WTC11 (cell line): ENCODE measurements around the gene VWA8. TPM values are rescaled to one million over a fixed set of nuclear protein-coding genes. Genes with fewer than 3 reads are reported as not detected.

ENCODE experiments used
- ATAC-seq: fragments of 200-7000 bp; cut with Tn5 transposase; 2 replicates; pipeline ENCODE4 v1.10.0; 2021; ENCODE audit warnings: mild to moderate bottlenecking, moderate library complexity
- CTCF ChIA-PET: fragments of 300-600 bp; sonication (Branson Sonifier 250); formaldehyde crosslinking; loops from one replicate; lab custom pipeline; 2021; ENCODE audit warnings: antibody characterized with exemption; lab: Charles Lee
- POLR2A ChIA-PET: fragments of 350-600 bp; sonication (Branson Sonifier 250); formaldehyde crosslinking; loops from one replicate; lab custom pipeline; 2021; ENCODE audit warnings: antibody characterized with exemption; lab: Charles Lee
- DNase-seq: peaks from one replicate; pipeline ENCODE4 v3.0.0; 2021; ENCODE audit warnings: low spot score
- H3K27ac Mint-ChIP-seq: 2 replicates; pipeline ENCODE4 v1.8.0; 2021; ENCODE audit warnings: mixed read lengths
- H3K27me3 Mint-ChIP-seq: 2 replicates; pipeline ENCODE4 v1.8.0; 2021; ENCODE audit warnings: low read depth, mild to moderate bottlenecking, moderate library complexity, mixed read lengths
- H3K36me3 Mint-ChIP-seq: 2 replicates; pipeline ENCODE4 v1.8.0; 2021; ENCODE audit warnings: mixed read lengths
- H3K4me1 Mint-ChIP-seq: 2 replicates; pipeline ENCODE4 v1.8.0; 2022; ENCODE audit warnings: mixed read lengths
- H3K4me3 Mint-ChIP-seq: 2 replicates; pipeline ENCODE4 v1.8.0; 2021; ENCODE audit warnings: mild to moderate bottlenecking, moderate library complexity, mixed read lengths
- H3K9me3 Mint-ChIP-seq: 2 replicates; pipeline ENCODE4 v1.8.0; 2021; ENCODE audit warnings: mixed read lengths
- CREB1 ChIP-seq: sonication (generic); formaldehyde crosslinking; IDR thresholded peaks from 2 replicates; pipeline ENCODE4 v1.8.0; 2023; ENCODE audit warnings: mild to moderate bottlenecking, missing genetic modification reagents
- ETV6 ChIP-seq: sonication (generic); formaldehyde crosslinking; IDR thresholded peaks from 2 replicates; pipeline ENCODE4 v1.8.1; 2022; ENCODE audit warnings: mild to moderate bottlenecking, missing genetic modification reagents
- FOXP1 ChIP-seq: sonication (generic); formaldehyde crosslinking; IDR thresholded peaks from 2 replicates; pipeline ENCODE4 v1.8.0; 2022; ENCODE audit warnings: missing genetic modification reagents, mild to moderate bottlenecking, moderate library complexity, borderline replicate concordance
- NFATC4 ChIP-seq: fragments of 250-450 bp; sonication (Bioruptor Pico); IDR thresholded peaks from 2 replicates; pipeline ENCODE4 v1.9.0; 2021; ENCODE audit warnings: mild to moderate bottlenecking
- NFE2L1 ChIP-seq: sonication (generic); formaldehyde crosslinking; IDR thresholded peaks from 2 replicates; pipeline ENCODE4 v1.8.1; 2023; ENCODE audit warnings: missing genetic modification reagents
- NFYB ChIP-seq: sonication (generic); formaldehyde crosslinking; conservative IDR thresholded peaks from 2 replicates; pipeline ENCODE4 v1.8.0; 2022; ENCODE audit warnings: low read depth, missing genetic modification reagents
- RELA ChIP-seq: sonication (generic); formaldehyde crosslinking; IDR thresholded peaks from 2 replicates; pipeline ENCODE4 v1.8.1; 2022; ENCODE audit warnings: missing genetic modification reagents, mild to moderate bottlenecking, borderline replicate concordance
- RORB ChIP-seq: fragments of 250-450 bp; sonication (Bioruptor Pico); IDR thresholded peaks from 2 replicates; pipeline ENCODE4 v1.9.0; 2021; ENCODE audit warnings: mild to moderate bottlenecking
- SP1 ChIP-seq: sonication (generic); formaldehyde crosslinking; conservative IDR thresholded peaks from 2 replicates; pipeline ENCODE4 v1.8.1; 2022; ENCODE audit warnings: missing genetic modification reagents
- TCF7 ChIP-seq: sonication (generic); formaldehyde crosslinking; IDR thresholded peaks from 2 replicates; pipeline ENCODE4 v1.8.0; 2022; ENCODE audit warnings: mild to moderate bottlenecking, low read depth, missing genetic modification reagents, moderate library complexity
- TP53 ChIP-seq: sonication (generic); formaldehyde crosslinking; IDR thresholded peaks from 2 replicates; pipeline ENCODE4 v1.8.1; 2023; ENCODE audit warnings: mild to moderate bottlenecking, missing genetic modification reagents
- ZNF263 ChIP-seq: sonication (generic); formaldehyde crosslinking; IDR thresholded peaks from 2 replicates; pipeline ENCODE4 v1.8.1; 2022; ENCODE audit warnings: low read depth, mild to moderate bottlenecking, moderate library complexity, missing genetic modification reagents
- ZNF671 ChIP-seq: fragments of 250-450 bp; sonication (Bioruptor Pico); IDR thresholded peaks from 2 replicates; pipeline ENCODE4 v1.8.0; 2021; ENCODE audit warnings: mild to moderate bottlenecking
- total RNA-seq: library from RNA; stranded (reverse); gene quantifications from 3 replicates; pipeline ENCODE4 v1.2.3, GENCODE V29; 2021
- TF ChIP-seq, protein P1 (sequence below): sonication (generic); formaldehyde crosslinking; IDR thresholded peaks from 2 replicates; pipeline ENCODE4 v1.8.0; 2022; ENCODE audit warnings: mild to moderate bottlenecking, missing genetic modification reagents
- TF ChIP-seq, protein P2 (sequence below): sonication (generic); formaldehyde crosslinking; IDR thresholded peaks from 2 replicates; pipeline ENCODE4 v1.8.1; 2023; ENCODE audit warnings: mild to moderate bottlenecking, missing genetic modification reagents
- TF ChIP-seq, protein P3 (sequence below): fragments of 200-600 bp; IDR thresholded peaks from 2 replicates; pipeline ENCODE4 v1.8.0; 2022; ENCODE audit warnings: antibody characterized with exemption
- TF ChIP-seq, protein P4 (sequence below): fragments of 250-450 bp; sonication (Bioruptor Pico); IDR thresholded peaks from 2 replicates; pipeline ENCODE4 v2.1.2; 2022; ENCODE audit warnings: mild to moderate bottlenecking, moderate library complexity
- TF ChIP-seq, protein P5 (sequence below): sonication (generic); formaldehyde crosslinking; IDR thresholded peaks from 2 replicates; pipeline ENCODE4 v1.8.1; 2023; ENCODE audit warnings: mild to moderate bottlenecking, missing genetic modification reagents, borderline replicate concordance
- TF ChIP-seq, protein P6 (sequence below): sonication (generic); formaldehyde crosslinking; IDR thresholded peaks from 2 replicates; pipeline ENCODE4 v1.8.1; 2022; ENCODE audit warnings: low read depth, missing genetic modification reagents, borderline replicate concordance

VWA8 gene
- total RNA-seq, 1 experiment from 2014 or later: 19.9 TPM

DNA sequence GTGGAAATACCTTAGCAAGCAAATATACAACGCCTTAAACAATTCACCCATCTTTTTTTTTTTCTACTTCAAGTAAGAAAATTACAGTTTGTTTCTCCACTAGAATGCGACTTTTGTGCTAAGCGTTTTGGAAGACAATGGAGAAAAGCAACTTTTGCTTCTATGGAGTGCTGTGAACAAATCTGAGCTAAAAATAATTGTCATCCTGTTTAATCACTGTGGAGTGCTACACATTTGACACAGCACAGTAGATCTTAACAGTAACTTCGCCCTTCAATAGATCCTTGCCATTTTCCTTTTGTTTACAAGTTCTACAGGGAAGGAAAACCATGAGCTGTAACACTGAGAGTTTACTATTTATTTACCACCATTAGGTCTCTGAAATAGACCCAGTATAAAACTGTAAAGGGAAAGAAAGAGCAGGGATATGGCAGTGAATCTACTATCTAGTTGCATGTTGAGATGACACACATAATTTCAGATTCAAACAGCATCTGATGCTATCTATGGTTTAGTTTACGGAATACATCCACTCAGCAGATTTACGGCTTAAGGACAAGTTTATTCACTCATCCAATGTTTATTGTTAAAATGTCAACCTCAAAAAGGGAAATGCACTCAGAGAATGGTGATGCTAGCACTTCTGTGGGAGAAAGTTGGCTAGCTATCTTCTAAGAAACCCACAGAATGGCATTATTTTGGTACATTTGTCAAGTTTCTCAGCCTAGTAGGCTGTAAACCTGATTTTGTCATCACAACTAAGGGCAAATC, 175.3 kb downstream of the VWA8 start:
- no peak for DNase-seq
- Mint-ChIP-seq H3K4me1 (no peaks in the 10 kb centered on the region), H3K9me3 (no peaks in the 10 kb centered on the region), H3K36me3 (no peaks in the 10 kb centered on the region)
- ChIA-PET CTCF (interaction anchor here (0.5 kb wide), 1 partner anchor 712 kb away, joined by 3 read pairs; no protein-coding TSS in a partner anchor), POLR2A (no interaction called here)
- TF ChIP-seq ETV6 (CRISPR knock-in tag) (no peak), RORB (CRISPR knock-in tag) (no peak), RELA (CRISPR knock-in tag) (no peak), NFYB (CRISPR knock-in tag) (no peak), NFATC4 (no peak), SP1 (CRISPR knock-in tag) (no peak), FOXP1 (CRISPR knock-in tag) (no peak), CREB1 (CRISPR knock-in tag) (no peak), NFE2L1 (CRISPR knock-in tag) (no peak), TCF7 (CRISPR knock-in tag) (no peak), ZNF263 (no peak), TP53 (no peak), ZNF671 (CRISPR knock-in tag) (no peak)
- TF ChIP-seq, protein P1, sequence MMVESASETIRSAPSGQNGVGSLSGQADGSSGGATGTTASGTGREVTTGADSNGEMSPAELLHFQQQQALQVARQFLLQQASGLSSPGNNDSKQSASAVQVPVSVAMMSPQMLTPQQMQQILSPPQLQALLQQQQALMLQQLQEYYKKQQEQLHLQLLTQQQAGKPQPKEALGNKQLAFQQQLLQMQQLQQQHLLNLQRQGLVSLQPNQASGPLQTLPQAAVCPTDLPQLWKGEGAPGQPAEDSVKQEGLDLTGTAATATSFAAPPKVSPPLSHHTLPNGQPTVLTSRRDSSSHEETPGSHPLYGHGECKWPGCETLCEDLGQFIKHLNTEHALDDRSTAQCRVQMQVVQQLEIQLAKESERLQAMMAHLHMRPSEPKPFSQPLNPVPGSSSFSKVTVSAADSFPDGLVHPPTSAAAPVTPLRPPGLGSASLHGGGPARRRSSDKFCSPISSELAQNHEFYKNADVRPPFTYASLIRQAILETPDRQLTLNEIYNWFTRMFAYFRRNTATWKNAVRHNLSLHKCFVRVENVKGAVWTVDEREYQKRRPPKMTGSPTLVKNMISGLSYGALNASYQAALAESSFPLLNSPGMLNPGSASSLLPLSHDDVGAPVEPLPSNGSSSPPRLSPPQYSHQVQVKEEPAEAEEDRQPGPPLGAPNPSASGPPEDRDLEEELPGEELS: no peak
- TF ChIP-seq, protein P2, sequence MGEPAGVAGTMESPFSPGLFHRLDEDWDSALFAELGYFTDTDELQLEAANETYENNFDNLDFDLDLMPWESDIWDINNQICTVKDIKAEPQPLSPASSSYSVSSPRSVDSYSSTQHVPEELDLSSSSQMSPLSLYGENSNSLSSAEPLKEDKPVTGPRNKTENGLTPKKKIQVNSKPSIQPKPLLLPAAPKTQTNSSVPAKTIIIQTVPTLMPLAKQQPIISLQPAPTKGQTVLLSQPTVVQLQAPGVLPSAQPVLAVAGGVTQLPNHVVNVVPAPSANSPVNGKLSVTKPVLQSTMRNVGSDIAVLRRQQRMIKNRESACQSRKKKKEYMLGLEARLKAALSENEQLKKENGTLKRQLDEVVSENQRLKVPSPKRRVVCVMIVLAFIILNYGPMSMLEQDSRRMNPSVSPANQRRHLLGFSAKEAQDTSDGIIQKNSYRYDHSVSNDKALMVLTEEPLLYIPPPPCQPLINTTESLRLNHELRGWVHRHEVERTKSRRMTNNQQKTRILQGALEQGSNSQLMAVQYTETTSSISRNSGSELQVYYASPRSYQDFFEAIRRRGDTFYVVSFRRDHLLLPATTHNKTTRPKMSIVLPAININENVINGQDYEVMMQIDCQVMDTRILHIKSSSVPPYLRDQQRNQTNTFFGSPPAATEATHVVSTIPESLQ: no peak
- TF ChIP-seq, protein P3, sequence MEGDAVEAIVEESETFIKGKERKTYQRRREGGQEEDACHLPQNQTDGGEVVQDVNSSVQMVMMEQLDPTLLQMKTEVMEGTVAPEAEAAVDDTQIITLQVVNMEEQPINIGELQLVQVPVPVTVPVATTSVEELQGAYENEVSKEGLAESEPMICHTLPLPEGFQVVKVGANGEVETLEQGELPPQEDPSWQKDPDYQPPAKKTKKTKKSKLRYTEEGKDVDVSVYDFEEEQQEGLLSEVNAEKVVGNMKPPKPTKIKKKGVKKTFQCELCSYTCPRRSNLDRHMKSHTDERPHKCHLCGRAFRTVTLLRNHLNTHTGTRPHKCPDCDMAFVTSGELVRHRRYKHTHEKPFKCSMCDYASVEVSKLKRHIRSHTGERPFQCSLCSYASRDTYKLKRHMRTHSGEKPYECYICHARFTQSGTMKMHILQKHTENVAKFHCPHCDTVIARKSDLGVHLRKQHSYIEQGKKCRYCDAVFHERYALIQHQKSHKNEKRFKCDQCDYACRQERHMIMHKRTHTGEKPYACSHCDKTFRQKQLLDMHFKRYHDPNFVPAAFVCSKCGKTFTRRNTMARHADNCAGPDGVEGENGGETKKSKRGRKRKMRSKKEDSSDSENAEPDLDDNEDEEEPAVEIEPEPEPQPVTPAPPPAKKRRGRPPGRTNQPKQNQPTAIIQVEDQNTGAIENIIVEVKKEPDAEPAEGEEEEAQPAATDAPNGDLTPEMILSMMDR: no peak
- TF ChIP-seq, protein P4, sequence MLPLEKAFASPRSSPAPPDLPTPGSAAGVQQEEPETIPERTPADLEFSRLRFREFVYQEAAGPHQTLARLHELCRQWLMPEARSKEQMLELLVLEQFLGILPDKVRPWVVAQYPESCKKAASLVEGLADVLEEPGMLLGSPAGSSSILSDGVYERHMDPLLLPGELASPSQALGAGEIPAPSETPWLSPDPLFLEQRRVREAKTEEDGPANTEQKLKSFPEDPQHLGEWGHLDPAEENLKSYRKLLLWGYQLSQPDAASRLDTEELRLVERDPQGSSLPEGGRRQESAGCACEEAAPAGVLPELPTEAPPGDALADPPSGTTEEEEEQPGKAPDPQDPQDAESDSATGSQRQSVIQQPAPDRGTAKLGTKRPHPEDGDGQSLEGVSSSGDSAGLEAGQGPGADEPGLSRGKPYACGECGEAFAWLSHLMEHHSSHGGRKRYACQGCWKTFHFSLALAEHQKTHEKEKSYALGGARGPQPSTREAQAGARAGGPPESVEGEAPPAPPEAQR (CRISPR knock-in tag): no peak
- TF ChIP-seq, protein P5, sequence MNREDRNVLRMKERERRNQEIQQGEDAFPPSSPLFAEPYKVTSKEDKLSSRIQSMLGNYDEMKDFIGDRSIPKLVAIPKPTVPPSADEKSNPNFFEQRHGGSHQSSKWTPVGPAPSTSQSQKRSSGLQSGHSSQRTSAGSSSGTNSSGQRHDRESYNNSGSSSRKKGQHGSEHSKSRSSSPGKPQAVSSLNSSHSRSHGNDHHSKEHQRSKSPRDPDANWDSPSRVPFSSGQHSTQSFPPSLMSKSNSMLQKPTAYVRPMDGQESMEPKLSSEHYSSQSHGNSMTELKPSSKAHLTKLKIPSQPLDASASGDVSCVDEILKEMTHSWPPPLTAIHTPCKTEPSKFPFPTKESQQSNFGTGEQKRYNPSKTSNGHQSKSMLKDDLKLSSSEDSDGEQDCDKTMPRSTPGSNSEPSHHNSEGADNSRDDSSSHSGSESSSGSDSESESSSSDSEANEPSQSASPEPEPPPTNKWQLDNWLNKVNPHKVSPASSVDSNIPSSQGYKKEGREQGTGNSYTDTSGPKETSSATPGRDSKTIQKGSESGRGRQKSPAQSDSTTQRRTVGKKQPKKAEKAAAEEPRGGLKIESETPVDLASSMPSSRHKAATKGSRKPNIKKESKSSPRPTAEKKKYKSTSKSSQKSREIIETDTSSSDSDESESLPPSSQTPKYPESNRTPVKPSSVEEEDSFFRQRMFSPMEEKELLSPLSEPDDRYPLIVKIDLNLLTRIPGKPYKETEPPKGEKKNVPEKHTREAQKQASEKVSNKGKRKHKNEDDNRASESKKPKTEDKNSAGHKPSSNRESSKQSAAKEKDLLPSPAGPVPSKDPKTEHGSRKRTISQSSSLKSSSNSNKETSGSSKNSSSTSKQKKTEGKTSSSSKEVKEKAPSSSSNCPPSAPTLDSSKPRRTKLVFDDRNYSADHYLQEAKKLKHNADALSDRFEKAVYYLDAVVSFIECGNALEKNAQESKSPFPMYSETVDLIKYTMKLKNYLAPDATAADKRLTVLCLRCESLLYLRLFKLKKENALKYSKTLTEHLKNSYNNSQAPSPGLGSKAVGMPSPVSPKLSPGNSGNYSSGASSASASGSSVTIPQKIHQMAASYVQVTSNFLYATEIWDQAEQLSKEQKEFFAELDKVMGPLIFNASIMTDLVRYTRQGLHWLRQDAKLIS: no peak
- TF ChIP-seq, protein P6, sequence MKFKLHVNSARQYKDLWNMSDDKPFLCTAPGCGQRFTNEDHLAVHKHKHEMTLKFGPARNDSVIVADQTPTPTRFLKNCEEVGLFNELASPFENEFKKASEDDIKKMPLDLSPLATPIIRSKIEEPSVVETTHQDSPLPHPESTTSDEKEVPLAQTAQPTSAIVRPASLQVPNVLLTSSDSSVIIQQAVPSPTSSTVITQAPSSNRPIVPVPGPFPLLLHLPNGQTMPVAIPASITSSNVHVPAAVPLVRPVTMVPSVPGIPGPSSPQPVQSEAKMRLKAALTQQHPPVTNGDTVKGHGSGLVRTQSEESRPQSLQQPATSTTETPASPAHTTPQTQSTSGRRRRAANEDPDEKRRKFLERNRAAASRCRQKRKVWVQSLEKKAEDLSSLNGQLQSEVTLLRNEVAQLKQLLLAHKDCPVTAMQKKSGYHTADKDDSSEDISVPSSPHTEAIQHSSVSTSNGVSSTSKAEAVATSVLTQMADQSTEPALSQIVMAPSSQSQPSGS (CRISPR knock-in tag): no peak
- TF ChIP-seq, all 79 proteins: peak for 0
- no peaks in the 10 kb centered on the region for H3K27me3 Mint-ChIP-seq
- H3K27ac Mint-ChIP-seq: 0 out of 2 replicates have a peak overlapping the region, but pooled peaks have one; percentile 1
- no peak overlapping the region for H3K4me3 Mint-ChIP-seq
- no peak for ATAC-seq
